Heart left ventricle (tissue), 16 donors: ENCODE measurements around the gene LONP2. TPM values are rescaled to one million over a fixed set of nuclear protein-coding genes. Genes with fewer than 3 reads are reported as not detected.

ENCODE experiments used
- ATAC-seq, 4 donors: fragments of 200-7000 bp; cut with Tn5 transposase; one replicate each; pipeline ENCODE4 v1.9.1; 2020 to 2022; ENCODE audit warnings: moderate library complexity in 4 of 4, mild to moderate bottlenecking in 3 of 4, moderate number of reproducible peaks in 1 of 4
- DNase-seq, 5 donors: peaks; one replicate each; pipeline ENCODE4 v3.0.0-alpha.2; 2020
- H3K27ac ChIP-seq, 12 donors: fragments of 200-600 bp; sonication (generic) in 4 of 12; one replicate each; pipeline versions ENCODE4 v1.5.0 to v1.8.0; 2016 to 2022; ENCODE audit warnings: mild to moderate bottlenecking in 2 of 12
- H3K27me3 ChIP-seq, 9 donors: fragments of 200-600 bp; sonication (generic) in 2 of 9; one replicate each; pipeline versions ENCODE4 v1.5.1 to v1.8.0; 2016 to 2022; ENCODE audit warnings: mild to moderate bottlenecking in 3 of 9
- H3K36me3 ChIP-seq, 9 donors: fragments of 200-600 bp; sonication (generic) in 2 of 9; one replicate each; pipeline versions ENCODE4 v1.5.0 to v1.8.0; 2018 to 2022; ENCODE audit warnings: mild to moderate bottlenecking in 2 of 9
- H3K4me1 ChIP-seq, 12 donors: fragments of 200-600 bp; sonication (generic) in 4 of 12; one replicate each; pipeline versions ENCODE4 v1.5.0 to v1.8.0; 2016 to 2022; ENCODE audit warnings: mild to moderate bottlenecking in 3 of 12
- H3K4me3 ChIP-seq, 12 donors: fragments of 200-600 bp; sonication (generic) in 4 of 12; one replicate each; pipeline versions ENCODE4 v1.5.0 to v1.8.0; 2017 to 2022; ENCODE audit warnings: mild to moderate bottlenecking in 9 of 12, moderate library complexity in 4 of 12
- H3K9me3 ChIP-seq, 12 donors: fragments of 200-600 bp; sonication (generic) in 4 of 12; one replicate each; pipeline versions ENCODE4 v1.5.0 to v1.8.0; 2016 to 2022; ENCODE audit warnings: mild to moderate bottlenecking in 1 of 12
- CTCF ChIP-seq, 12 donors: fragments of 200-600 bp; sonication (generic) in 4 of 12; IDR thresholded peaks; one replicate each; pipeline versions ENCODE4 v1.5.0 to v1.8.0; 2018 to 2022; ENCODE audit warnings: antibody characterized with exemption in 12 of 12, mild to moderate bottlenecking in 5 of 12
- POLR2A ChIP-seq, 2 donors: fragments of 450-650 bp; IDR thresholded peaks; one replicate each; pipeline ENCODE4 v1.6.1; 2017; ENCODE audit warnings: antibody characterized with exemption in 2 of 2, mild to moderate bottlenecking in 2 of 2, moderate library complexity in 2 of 2
- WGBS, 4 donors: extraction: QIAGEN DNeasy Blood & Tissue Kit in 2 of 4; methylation state at CpG; one replicate each; pipeline versions ENCODE4 v1.1.5 to v1.1.7; 2013 to 2018; 5-methylcytosine and 5-hydroxymethylcytosine counted together
- intact Hi-C, 10 donors: fragments of 100-400 bp; cut with DNase I; formaldehyde crosslinking; loops; one replicate each; pipeline versions ENCODE4 v1.11.1 to v1.14.2; 2022
- polyA plus RNA-seq, 2 donors: library from polyadenylated mRNA; stranded (reverse); fragments of 200-250 nt; gene quantifications; one replicate each; pipeline ENCODE4 v1.2.3, GENCODE V29; 2013
- total RNA-seq, 9 donors: library from RNA; depleted of rRNA in 2 of 9; stranded (reverse); fragments of >200 nt in 2 of 9; fragmentation: NEBNext Ultra II Directional in 3 of 9; extraction: Animal tissue kit (Norgen Biotek cat#: 25700) in 3 of 9; gene quantifications; one replicate each; pipeline versions ENCODE4 v1.1.0 to v1.2.4, GENCODE V29; 2016 to 2023
- donor health status: ischemic (EF 13 %, LVEDD 7.1; RV severe dilation, severe dysfunction).
- donor health status: healthy with polysubstance abuse.
- donor health status: DM: no; HTN: yes; CAD: no.
- donor health status: DM: no; HTN: no; CAD: no.
- donor health status: ischemic (EF 25% LVEDD 6.9; RV normal size, moderate dysfunction).
- donor health status: ischemic (EF 25% LVEDD 5.7; RV mildly dilated, moderate dysfunction).
- donor health status: healthy.
- donor health status: DM: yes; HTN: yes; CAD: no.
- donor health status: ischemic (EF 35%, LVEDD 5.7; RV mildly dilated, moderate dysfunction).
- donor health status: nonischemic (EF 11% LVEDD 7.7; RV severe dilation, severe dysfunction).
- donor health status: DM: yes; HTN: yes; CAD: no.
- donor health status: PGD.
- donor health status: ischemic (EF 29% LVEDD 5.4; RV normal size, mild dysfunction).
- donor health status: nonischemic (EF 23%, LVEDD 6.1; RV moderate dilation, normal function).

LONP2 gene
- total and polyA plus RNA-seq, 11 donors, result 24.8 to 87.4 (median 69.2) TPM

DNA sequence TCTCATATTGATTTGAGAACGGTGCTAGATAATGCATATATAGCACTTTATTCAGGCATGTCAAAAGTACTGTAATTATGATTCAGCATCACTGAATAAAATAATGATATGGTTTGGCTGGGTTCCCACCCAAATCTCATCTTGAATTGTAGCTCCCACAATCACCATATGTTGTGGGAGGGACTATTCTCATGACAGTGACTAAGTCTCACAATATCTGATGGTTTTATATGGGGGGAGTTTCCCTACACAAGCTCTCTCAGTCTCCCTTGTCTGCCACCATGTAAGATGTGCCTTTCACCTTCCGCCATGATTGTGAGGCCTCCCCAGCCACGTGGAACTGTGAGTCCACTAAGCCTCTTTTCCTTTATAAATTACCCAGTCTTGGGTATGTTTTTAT lies 25.6 kb upstream of the LONP2 start:
- H3K9me3 ChIP-seq, result no peaks in the 10 kb centered on the region
- H3K4me1 ChIP-seq, result no peaks in the 10 kb centered on the region
- DNase-seq, result no peak
- H3K27ac ChIP-seq, result no peak overlapping the region
- no peaks in the 10 kb centered on the region for H3K27me3 ChIP-seq
- intact Hi-C loops, result no loop called here
- ATAC-seq, result no peak
- no peaks in the 10 kb centered on the region for H3K36me3 ChIP-seq
- TF ChIP-seq CTCF (IDR thresholded peaks at IDR 0.05), result no peak
- TF ChIP-seq POLR2A (IDR thresholded peaks at IDR 0.05), result no peak
- WGBS, 4 donors, result 82 to 91% (median 86%) methylated on average over 3 of the region's 3 CpGs
- H3K4me3 ChIP-seq, result no peak overlapping the region

DNA sequence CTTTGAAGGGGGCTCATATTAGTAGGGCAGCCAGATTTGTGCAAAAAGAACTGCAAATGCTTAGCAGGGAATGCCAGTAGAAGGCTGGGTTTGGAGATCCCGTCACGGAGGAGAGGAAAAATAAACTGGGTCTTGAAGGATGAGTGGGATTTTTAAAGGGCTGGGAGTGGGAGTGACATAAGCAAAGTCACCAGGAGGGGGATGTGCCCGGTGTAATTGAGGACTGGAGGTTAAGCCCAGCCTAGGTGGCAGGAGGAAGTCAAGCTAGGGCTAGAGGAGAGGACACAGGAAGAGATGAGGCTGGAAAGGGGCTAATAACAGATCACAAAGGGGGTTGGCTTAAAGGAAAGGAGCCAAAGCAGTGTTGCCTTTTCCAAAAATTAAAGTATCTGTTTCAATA lies 23.2 kb upstream of the LONP2 start:
- 72 to 83% (median 78%) methylated on average over 3 of the region's 3 CpGs for WGBS, 4 donors
- H3K9me3 ChIP-seq, result no peaks in the 10 kb centered on the region
- H3K4me1 ChIP-seq, result no peaks in the 10 kb centered on the region
- H3K27ac ChIP-seq, result no peak overlapping the region
- intact Hi-C loops, result no loop called here
- no peaks in the 10 kb centered on the region for H3K27me3 ChIP-seq
- DNase-seq (no peak), ATAC-seq (no peak)
- no peaks in the 10 kb centered on the region for H3K36me3 ChIP-seq
- TF ChIP-seq POLR2A (IDR thresholded peaks at IDR 0.05) (no peak), CTCF (IDR thresholded peaks at IDR 0.05) (no peak)
- no peak overlapping the region for H3K4me3 ChIP-seq

DNA sequence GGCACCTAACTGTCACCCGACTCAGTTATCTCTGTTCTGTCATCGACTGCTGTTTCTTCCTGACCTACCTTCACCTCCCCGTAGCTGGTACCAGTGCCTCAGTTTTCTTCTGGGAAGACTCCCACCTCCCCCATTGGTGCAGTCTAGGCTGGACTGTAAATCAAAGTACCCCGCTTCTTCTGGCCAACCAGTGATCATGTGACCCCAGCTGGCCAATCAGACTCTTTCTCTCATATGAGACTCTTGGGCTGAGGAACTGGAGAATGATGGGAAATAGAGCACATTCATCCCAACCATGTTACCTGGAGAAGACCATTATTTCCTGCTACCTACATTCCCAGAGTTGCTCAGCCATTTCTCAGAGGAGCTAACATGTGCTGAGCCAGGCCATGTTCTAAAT lies 20.6 kb upstream of the LONP2 start:
- DNase-seq, result no peak
- Histone ChIP-seq H3K9me3 (no peaks in the 10 kb centered on the region), H3K4me3 (no peak overlapping the region), H3K4me1 (no peaks in the 10 kb centered on the region), H3K27me3 (no peaks in the 10 kb centered on the region), H3K27ac (no peak overlapping the region), H3K36me3 (no peaks in the 10 kb centered on the region)
- 86 to 95% (median 92%) methylated on average over 4 of the region's 4 CpGs for WGBS, 4 donors
- no peak for ATAC-seq
- TF ChIP-seq POLR2A (IDR thresholded peaks at IDR 0.05) (no peak), CTCF (IDR thresholded peaks at IDR 0.05) (no peak)
- intact Hi-C loops, result no loop called here

DNA sequence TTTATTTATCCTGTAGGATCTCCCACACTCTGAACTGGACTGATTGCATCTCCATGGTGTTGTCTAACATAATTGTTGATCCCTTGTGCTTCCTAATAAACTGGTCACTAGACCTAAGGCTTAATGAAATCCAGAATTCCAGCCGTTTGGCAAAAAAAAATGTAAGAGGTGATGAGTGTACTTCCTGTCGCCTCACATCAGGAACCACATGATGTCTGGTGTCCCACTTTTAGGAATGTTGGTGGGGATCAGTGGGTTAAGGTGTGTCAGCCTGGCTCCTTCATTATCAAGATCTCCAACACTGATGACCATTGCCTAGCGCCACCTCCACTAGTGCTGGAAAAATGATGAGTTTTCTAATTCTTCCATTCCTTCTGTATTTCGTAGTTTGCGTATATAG lies 18.6 kb upstream of the LONP2 start:
- Histone ChIP-seq H3K4me1 (no peaks in the 10 kb centered on the region), H3K27ac (no peak overlapping the region), H3K36me3 (no peaks in the 10 kb centered on the region), H3K9me3 (no peaks in the 10 kb centered on the region), H3K27me3 (no peaks in the 10 kb centered on the region), H3K4me3 (no peak overlapping the region)
- 80 to 84% (median 82%) methylated on average over 5 of the region's 5 CpGs for WGBS, 4 donors
- ATAC-seq (no peak), DNase-seq (no peak)
- intact Hi-C loops, result no loop called here
- TF ChIP-seq CTCF (IDR thresholded peaks at IDR 0.05) (no peak), POLR2A (IDR thresholded peaks at IDR 0.05) (no peak)
